BE2C (cell line): ENCODE data around the gene KSR1.
A peak's percentile ranks its signal among the peaks of the same experiment; 100 is the strongest.

Experiments
- DNase-seq: peaks from one replicate; pipeline ENCODE4 v3.0.0-alpha.2; 2020
- H3K27me3 ChIP-seq: fragments of 250-450 bp; sonication (Bioruptor Pico); 2 replicates; pipeline ENCODE4 v1.5.1; 2020; ENCODE audit warnings: mild to moderate bottlenecking
- H3K36me3 ChIP-seq: fragments of 250-450 bp; sonication (Bioruptor Pico); 2 replicates; pipeline ENCODE4 v1.5.1; 2020; ENCODE audit warnings: mild to moderate bottlenecking
- H3K4me1 ChIP-seq: fragments of 250-450 bp; sonication (Bioruptor Pico); 2 replicates; pipeline ENCODE4 v1.5.1; 2020
- H3K4me3 ChIP-seq: 2 replicates; pipeline ENCODE4 v1.5.1; 2011; ENCODE audit warnings: low read depth, low read length
- H3K9me3 ChIP-seq: fragments of 250-450 bp; sonication (Bioruptor Pico); 2 replicates; pipeline ENCODE4 v1.5.1; 2020
- CTCF ChIP-seq: IDR thresholded peaks from 2 replicates; pipeline ENCODE4 v1.5.1; 2012; ENCODE audit warnings: mild to moderate bottlenecking, low read depth, low read length

KSR1 gene

GRCh38 chr17:27602721-27603420 lies 146.6 kb downstream of the KSR1 start:
- Histone ChIP-seq H3K36me3 (no peaks in the 10 kb centered on the region), H3K9me3 (no peaks in the 10 kb centered on the region), H3K4me1 (no peaks in the 10 kb centered on the region), H3K27me3 (no peaks in the 10 kb centered on the region), H3K4me3 (no peak overlapping the region)
- DNase-seq, result peak; percentile 70
- TF ChIP-seq CTCF, result peak; percentile 84

GRCh38 chr17:27603421-27603770 lies 147.1 kb downstream of the KSR1 start:
- no peaks in the 10 kb centered on the region for H3K9me3 ChIP-seq
- no peaks in the 10 kb centered on the region for H3K27me3 ChIP-seq
- no peak for TF ChIP-seq CTCF
- H3K4me1 ChIP-seq, result no peaks in the 10 kb centered on the region
- H3K36me3 ChIP-seq, result no peaks in the 10 kb centered on the region
- H3K4me3 ChIP-seq, result no peak overlapping the region
- DNase-seq, result no peak

GRCh38 chr17:27603880-27604794 lies 147.9 kb downstream of the KSR1 start:
- no peak for DNase-seq
- no peaks in the 10 kb centered on the region for H3K36me3 ChIP-seq
- H3K9me3 ChIP-seq, result no peaks in the 10 kb centered on the region
- no peaks in the 10 kb centered on the region for H3K27me3 ChIP-seq
- H3K4me1 ChIP-seq, result no peaks in the 10 kb centered on the region
- no peak for TF ChIP-seq CTCF
- no peak overlapping the region for H3K4me3 ChIP-seq

GRCh38 chr17:27605409-27605808 lies 149.2 kb downstream of the KSR1 start:
- Histone ChIP-seq H3K27me3 (no peaks in the 10 kb centered on the region), H3K4me1 (no peaks in the 10 kb centered on the region), H3K9me3 (no peaks in the 10 kb centered on the region), H3K36me3 (no peaks in the 10 kb centered on the region), H3K4me3 (no peak overlapping the region)
- no peak for TF ChIP-seq CTCF
- DNase-seq, result no peak

- DNase-seq, result no peak
- H3K4me1 ChIP-seq, result no peaks in the 10 kb centered on the region
- H3K36me3 ChIP-seq, result no peaks in the 10 kb centered on the region
- TF ChIP-seq CTCF, result no peak
- H3K4me3 ChIP-seq, result no peak overlapping the region
- no peaks in the 10 kb centered on the region for H3K27me3 ChIP-seq
- H3K9me3 ChIP-seq, result no peaks in the 10 kb centered on the region
Observed at GRCh38 chr17:27607521-27608091, 151.4 kb downstream of the KSR1 start.
